A172 (cell line): ENCODE measurements around the gene ZFYVE19. TPM values are rescaled to one million over a fixed set of nuclear protein-coding genes. Genes with fewer than 3 reads are reported as not detected.

Source experiments
- DNase-seq: peaks from one replicate; pipeline ENCODE4 v3.0.0-alpha.2; 2015; ENCODE audit warnings: low spot score
- total RNA-seq: library from RNA; depleted of rRNA; stranded (reverse); fragments of >200 nt; shearing (Covaris generic); gene quantifications from 2 replicates; pipeline ENCODE4 v1.2.3, GENCODE V29; 2014

ZFYVE19 gene
- total RNA-seq, 1 experiment from 2014 or later, result 36.2 TPM

- DNase-seq, result no peak
These were observed 31.0 kb upstream of the ZFYVE19 start for GRCh38 chr15:40775740-40776536.

GRCh38 chr15:40776537-40777141, 30.2 kb upstream of the ZFYVE19 start:
- DNase-seq, result peak; percentile 80

- peak; percentile 38 for DNase-seq
These were observed 24.2 kb upstream of the ZFYVE19 start for GRCh38 chr15:40782609-40783227.

- DNase-seq, result no peak
These were observed 21.7 kb upstream of the ZFYVE19 start for GRCh38 chr15:40785164-40785563.

- no peak for DNase-seq
These were observed 21.1 kb upstream of the ZFYVE19 start for GRCh38 chr15:40785814-40786213.

- peak; percentile 89 for DNase-seq
These were observed 19.5 kb upstream of the ZFYVE19 start for GRCh38 chr15:40787344-40787841.

GRCh38 chr15:40787991-40788390, 18.9 kb upstream of the ZFYVE19 start:
- DNase-seq, result no peak

- no peak for DNase-seq
These were observed 17.8 kb upstream of the ZFYVE19 start for GRCh38 chr15:40789119-40789518.

- DNase-seq, result no peak
These were observed 16.9 kb upstream of the ZFYVE19 start for GRCh38 chr15:40789999-40790398.

- peak; percentile 35 for DNase-seq
These were observed 16.2 kb upstream of the ZFYVE19 start for GRCh38 chr15:40790718-40791117.

GRCh38 chr15:40792394-40792793, 14.5 kb upstream of the ZFYVE19 start:
- no peak for DNase-seq

- peak; percentile 86 for DNase-seq
These were observed 13.5 kb upstream of the ZFYVE19 start for GRCh38 chr15:40793216-40793989.

- DNase-seq, result no peak
These were observed 10.8 kb upstream of the ZFYVE19 start for GRCh38 chr15:40796041-40796440.

- DNase-seq, result no peak
These were observed 10.4 kb upstream of the ZFYVE19 start for GRCh38 chr15:40796512-40796911.

GRCh38 chr15:40799523-40799922, 7.4 kb upstream of the ZFYVE19 start:
- no peak for DNase-seq

GRCh38 chr15:40803076-40803475, 3.8 kb upstream of the ZFYVE19 start:
- no peak for DNase-seq

- no peak for DNase-seq
These were observed 3.2 kb upstream of the ZFYVE19 start for GRCh38 chr15:40803688-40804087.

GRCh38 chr15:40806672-40807027, 239 bp upstream of the ZFYVE19 start:
- DNase-seq, result no peak

- no peak for DNase-seq
These were observed 1.1 kb downstream of the ZFYVE19 start for GRCh38 chr15:40807888-40808461.

GRCh38 chr15:40808861-40809450, 2.1 kb downstream of the ZFYVE19 start:
- no peak for DNase-seq

- DNase-seq, result no peak
These were observed 6.0 kb downstream of the ZFYVE19 start for GRCh38 chr15:40812721-40813425.
